Neural progenitor cell (in vitro differentiated cells): Measurements from ENCODE around the gene CDK16. TPM values are rescaled to one million over a fixed set of nuclear protein-coding genes. Genes with fewer than 3 reads are reported as not detected.

ENCODE experiments used
- DNase-seq: peaks from one replicate; pipeline ENCODE4 v3.0.0-alpha.2; 2016; ENCODE audit warnings: low spot score
- H2AFZ ChIP-seq: fragments of 200-600 bp; sonication (generic); replicated peaks from 2 replicates; pipeline ENCODE4 v1.6.1; 2016; ENCODE audit warnings: antibody characterized with exemption
- H3F3A ChIP-seq: fragments of 200-600 bp; sonication (generic); 2 replicates; pipeline ENCODE4 v1.6.1; 2016; ENCODE audit warnings: antibody characterized with exemption, low read depth
- H3K27ac ChIP-seq: fragments of 200-600 bp; sonication (generic); 2 replicates; pipeline ENCODE4 v1.5.1; 2016; ENCODE audit warnings: mild to moderate bottlenecking
- H3K27me3 ChIP-seq: fragments of 200-600 bp; sonication (generic); 2 replicates; pipeline ENCODE4 v1.6.1; 2016; ENCODE audit warnings: mild to moderate bottlenecking, moderate library complexity
- H3K36me3 ChIP-seq: fragments of 200-600 bp; sonication (generic); 2 replicates; pipeline ENCODE4 v1.5.1; 2016
- H3K4me1 ChIP-seq: fragments of 200-600 bp; sonication (generic); 2 replicates; pipeline ENCODE4 v1.6.1; 2016; ENCODE audit warnings: mixed run types
- H3K4me2 ChIP-seq: fragments of 200-600 bp; sonication (generic); 2 replicates; pipeline ENCODE4 v1.6.1; 2016
- H3K4me3 ChIP-seq: fragments of 200-600 bp; sonication (generic); 2 replicates; pipeline ENCODE4 v1.5.1; 2016
- H3K79me2 ChIP-seq: fragments of 200-600 bp; sonication (generic); 2 replicates; pipeline ENCODE4 v1.6.1; 2016; ENCODE audit warnings: low read depth
- H3K9ac ChIP-seq: fragments of 200-600 bp; sonication (generic); 2 replicates; pipeline ENCODE4 v1.6.1; 2016
- H3K9me3 ChIP-seq: fragments of 200-600 bp; sonication (generic); 2 replicates; pipeline ENCODE4 v1.5.1; 2016; ENCODE audit warnings: low read depth
- H4K20me1 ChIP-seq: fragments of 200-600 bp; sonication (generic); 2 replicates; pipeline ENCODE4 v1.6.1; 2016; ENCODE audit warnings: low read depth
- H3K27ac Mint-ChIP-seq: 3 replicates; pipeline ENCODE4 v1.8.0; 2021; ENCODE audit warnings: mixed read lengths
- H3K27me3 Mint-ChIP-seq: 2 replicates; pipeline ENCODE4 v1.8.0; 2022; ENCODE audit warnings: low read depth, mild to moderate bottlenecking, inconsistent platforms, moderate library complexity, mixed read lengths; ENCODE audit not compliant: insufficient read depth
- H3K36me3 Mint-ChIP-seq: 3 replicates; pipeline ENCODE4 v1.8.0; 2021; ENCODE audit warnings: mixed read lengths
- H3K4me1 Mint-ChIP-seq: 3 replicates; pipeline ENCODE4 v1.8.0; 2021; ENCODE audit warnings: mixed read lengths
- H3K4me3 Mint-ChIP-seq: 3 replicates; pipeline ENCODE4 v1.8.0; 2021; ENCODE audit warnings: mild to moderate bottlenecking, moderate library complexity, mixed read lengths
- H3K9me3 Mint-ChIP-seq: 3 replicates; pipeline ENCODE4 v1.8.0; 2020; ENCODE audit warnings: mixed read lengths
- EZH2 ChIP-seq: fragments of 200-600 bp; sonication (generic); IDR thresholded peaks from 2 replicates; pipeline ENCODE4 v1.6.1; 2017; ENCODE audit warnings: antibody characterized with exemption, mild to moderate bottlenecking, moderate library complexity
- EZH2phosphoT487 ChIP-seq: fragments of 200-600 bp; sonication (generic); IDR thresholded peaks from 2 replicates; pipeline ENCODE4 v1.6.1; 2017; ENCODE audit warnings: antibody characterized with exemption
- total RNA-seq: library from RNA; depleted of rRNA; stranded (reverse); fragments of >200 nt; gene quantifications from 2 replicates; pipeline ENCODE4 v1.2.3, GENCODE V29; 2015; ENCODE audit warnings: low replicate concordance
- TF ChIP-seq, protein P1 (sequence below): fragments of 200-600 bp; sonication (generic); IDR thresholded peaks from 2 replicates; pipeline ENCODE4 v1.5.1; 2017; ENCODE audit warnings: antibody characterized with exemption, mild to moderate bottlenecking

CDK16 gene
- total RNA-seq, result 166 and 248 TPM in 2 replicates

DNA sequence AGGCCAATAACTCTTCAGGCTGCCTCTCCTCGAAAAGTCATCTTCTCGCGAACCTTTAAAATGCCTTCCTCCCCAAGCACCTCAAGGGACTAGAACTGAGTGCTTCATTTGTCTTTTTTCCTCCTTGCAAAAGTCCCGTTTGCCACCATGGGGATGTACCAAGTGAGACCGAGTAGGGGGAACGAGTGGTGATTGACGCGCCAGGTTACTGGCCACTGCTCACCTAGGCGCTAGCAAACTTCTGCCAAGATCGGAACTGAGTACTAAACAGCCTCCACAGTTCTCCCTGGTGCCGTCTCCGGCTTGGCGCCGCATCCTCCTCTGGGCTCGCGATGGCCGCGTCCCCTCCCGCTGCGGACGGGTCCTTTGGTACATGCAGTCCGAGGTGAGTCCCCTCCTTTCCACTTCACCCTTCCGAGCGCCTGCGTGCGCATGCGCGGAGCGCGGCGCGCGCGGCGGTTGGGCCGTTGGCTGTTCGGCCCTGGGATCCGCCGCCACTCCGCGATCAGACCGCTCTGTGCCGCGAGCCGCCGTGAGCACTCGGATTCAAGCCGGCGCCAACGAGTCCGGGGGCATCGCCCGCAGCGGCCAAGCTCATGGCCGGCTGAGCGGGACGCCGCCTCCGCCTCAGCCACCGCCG lies at the start of gene CDK16:
TSS of gene CDK16 (plus strand) at position 402 of the 640 bp plus-strand sequence. CDS start 4,877 bp downstream, outside the sequence.
- Histone ChIP-seq H3K27me3 (no peaks in the 10 kb centered on the region), H2AFZ (peak within 1 kb of the TSS; percentile 68), H3K79me2 (peaks cover 50% of the 10 kb centered on the region), H3K9me3 (no peaks in the 10 kb centered on the region), H3K9ac (peak within 1 kb of the TSS; percentile 88), H3K36me3 (no peaks in the 10 kb centered on the region), H4K20me1 (peaks cover 47% of the 10 kb centered on the region), H3K4me1 (peaks cover 18% of the 10 kb centered on the region), H3K27ac (peak within 1 kb of the TSS; percentile 97), H3F3A (peaks cover 35% of the 10 kb centered on the region), H3K4me2 (peak within 1 kb of the TSS; percentile 78), H3K4me3 (peak within 1 kb of the TSS; percentile 60)
- TF ChIP-seq EZH2phosphoT487 (no peak), EZH2 (no peak)
- TF ChIP-seq, protein P1, sequence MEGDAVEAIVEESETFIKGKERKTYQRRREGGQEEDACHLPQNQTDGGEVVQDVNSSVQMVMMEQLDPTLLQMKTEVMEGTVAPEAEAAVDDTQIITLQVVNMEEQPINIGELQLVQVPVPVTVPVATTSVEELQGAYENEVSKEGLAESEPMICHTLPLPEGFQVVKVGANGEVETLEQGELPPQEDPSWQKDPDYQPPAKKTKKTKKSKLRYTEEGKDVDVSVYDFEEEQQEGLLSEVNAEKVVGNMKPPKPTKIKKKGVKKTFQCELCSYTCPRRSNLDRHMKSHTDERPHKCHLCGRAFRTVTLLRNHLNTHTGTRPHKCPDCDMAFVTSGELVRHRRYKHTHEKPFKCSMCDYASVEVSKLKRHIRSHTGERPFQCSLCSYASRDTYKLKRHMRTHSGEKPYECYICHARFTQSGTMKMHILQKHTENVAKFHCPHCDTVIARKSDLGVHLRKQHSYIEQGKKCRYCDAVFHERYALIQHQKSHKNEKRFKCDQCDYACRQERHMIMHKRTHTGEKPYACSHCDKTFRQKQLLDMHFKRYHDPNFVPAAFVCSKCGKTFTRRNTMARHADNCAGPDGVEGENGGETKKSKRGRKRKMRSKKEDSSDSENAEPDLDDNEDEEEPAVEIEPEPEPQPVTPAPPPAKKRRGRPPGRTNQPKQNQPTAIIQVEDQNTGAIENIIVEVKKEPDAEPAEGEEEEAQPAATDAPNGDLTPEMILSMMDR, result no peak
- H3K4me1 Mint-ChIP-seq, result peaks cover 51% of the 10 kb centered on the region
- peak within 1 kb of the TSS; percentile 100 for H3K27ac Mint-ChIP-seq
- H3K9me3 Mint-ChIP-seq, result peaks cover 3% of the 10 kb centered on the region
- peaks cover 41% of the 10 kb centered on the region for H3K36me3 Mint-ChIP-seq
- peak within 1 kb of the TSS; percentile 97 for H3K4me3 Mint-ChIP-seq
- H3K27me3 Mint-ChIP-seq, result peaks cover 13% of the 10 kb centered on the region
- DNase-seq, result peak; percentile 89

DNA sequence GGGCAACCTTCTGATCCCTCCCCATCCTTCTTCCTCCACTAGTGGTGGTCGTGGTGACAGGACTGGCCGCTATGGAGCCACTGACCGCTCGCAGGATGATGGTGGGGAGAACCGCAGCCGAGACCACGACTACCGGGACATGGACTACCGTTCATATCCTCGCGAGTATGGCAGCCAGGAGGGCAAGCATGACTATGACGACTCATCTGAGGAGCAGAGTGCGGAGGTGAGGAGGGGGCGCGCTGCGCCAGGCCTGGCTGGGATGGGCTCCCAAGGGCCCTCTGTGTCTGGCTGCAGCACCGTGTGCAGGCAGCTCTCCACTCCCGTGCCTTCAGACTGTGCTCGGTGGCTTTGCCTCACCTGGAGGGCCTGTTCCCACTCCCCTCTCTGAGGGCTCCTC lies 49.2 kb upstream of the CDK16 start:
- no peaks in the 10 kb centered on the region for H4K20me1 ChIP-seq
- H3K79me2 ChIP-seq, result peaks cover 36% of the 10 kb centered on the region
- H3K27me3 ChIP-seq, result no peaks in the 10 kb centered on the region
- H3F3A ChIP-seq, result no peaks in the 10 kb centered on the region
- H3K4me3 Mint-ChIP-seq, result no peak overlapping the region
- H3K9me3 ChIP-seq, result no peaks in the 10 kb centered on the region
- no peak overlapping the region for H3K4me2 ChIP-seq
- H3K36me3 Mint-ChIP-seq, result peaks cover 11% of the 10 kb centered on the region
- no peak overlapping the region for H2AFZ ChIP-seq
- no peak overlapping the region for H3K9ac ChIP-seq
- H3K4me3 ChIP-seq, result no peak overlapping the region
- peaks cover 13% of the 10 kb centered on the region for H3K9me3 Mint-ChIP-seq
- no peaks in the 10 kb centered on the region for H3K4me1 Mint-ChIP-seq
- no peaks in the 10 kb centered on the region for H3K4me1 ChIP-seq
- H3K27ac Mint-ChIP-seq, result no peak overlapping the region
- H3K36me3 ChIP-seq, result no peaks in the 10 kb centered on the region
- no peak overlapping the region for H3K27ac ChIP-seq
- peaks cover 6% of the 10 kb centered on the region for H3K27me3 Mint-ChIP-seq
- no peak for DNase-seq
- TF ChIP-seq, protein P1, result no peak
- TF ChIP-seq EZH2phosphoT487 (no peak), EZH2 (no peak)

DNA sequence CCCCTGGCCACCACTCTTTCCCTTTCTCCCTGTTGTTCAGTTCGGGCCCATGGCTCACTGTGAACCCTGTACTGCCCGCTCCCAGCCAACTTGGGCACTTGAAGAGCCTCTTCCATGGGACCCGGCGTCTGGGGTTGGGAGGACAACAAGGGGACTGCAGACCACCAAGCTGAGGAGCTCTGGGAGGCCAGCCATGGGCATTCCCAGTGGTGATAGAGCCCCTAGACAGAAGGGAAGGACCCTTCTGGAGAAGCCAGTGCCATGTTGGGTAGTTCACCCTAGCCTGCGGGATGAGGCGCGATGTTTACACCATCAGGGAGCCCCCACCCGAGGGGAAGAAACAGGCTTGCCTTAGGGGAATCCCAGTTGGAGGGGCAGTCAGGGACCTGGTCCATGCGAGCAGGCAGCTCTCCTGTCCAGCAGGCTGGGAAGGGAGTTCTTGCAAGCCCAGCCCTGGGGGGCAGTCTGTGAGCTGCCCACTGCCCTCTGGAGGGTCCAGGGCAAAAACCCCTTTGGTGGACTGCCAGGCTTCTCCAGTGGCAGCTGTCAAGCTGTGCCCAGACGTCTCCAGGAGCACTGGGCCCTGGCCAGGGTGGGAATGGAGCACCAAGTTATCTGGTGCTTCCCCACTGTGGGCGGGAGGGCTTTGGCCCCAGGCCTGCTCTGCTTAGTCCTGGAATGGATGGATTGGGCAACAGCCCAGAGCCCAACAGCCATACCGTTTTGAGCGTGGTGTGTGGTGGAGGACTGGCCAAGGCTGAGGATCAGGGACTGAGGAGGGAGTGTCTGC lies 48.6 kb upstream of the CDK16 start:
- Histone ChIP-seq H3K9ac (no peak overlapping the region), H3K27ac (no peak overlapping the region), H3F3A (no peaks in the 10 kb centered on the region), H3K4me3 (no peak overlapping the region), H3K27me3 (no peaks in the 10 kb centered on the region), H2AFZ (no peak overlapping the region), H3K4me1 (no peaks in the 10 kb centered on the region), H3K79me2 (peaks cover 30% of the 10 kb centered on the region), H3K4me2 (no peak overlapping the region), H4K20me1 (no peaks in the 10 kb centered on the region), H3K36me3 (no peaks in the 10 kb centered on the region), H3K9me3 (no peaks in the 10 kb centered on the region)
- H3K4me3 Mint-ChIP-seq, result no peak overlapping the region
- H3K27ac Mint-ChIP-seq, result no peak overlapping the region
- peaks cover 10% of the 10 kb centered on the region for H3K9me3 Mint-ChIP-seq
- peaks cover 6% of the 10 kb centered on the region for H3K27me3 Mint-ChIP-seq
- H3K36me3 Mint-ChIP-seq, result peaks cover 5% of the 10 kb centered on the region
- no peak for DNase-seq
- TF ChIP-seq EZH2 (no peak), EZH2phosphoT487 (no peak)
- TF ChIP-seq, protein P1, result no peak
- H3K4me1 Mint-ChIP-seq, result no peaks in the 10 kb centered on the region
